Ovary (tissue), 9 donors: ENCODE data around the gene SFMBT2. TPM values are rescaled to one million over a fixed set of nuclear protein-coding genes. Genes with fewer than 3 reads are reported as not detected.
"Not testable (repeated sequence)": the region's sequence is repeated elsewhere in the genome, so short reads cannot be mapped to it uniquely, and the experiment has no call there.

Experiments used
- DNase-seq, 5 donors: peaks; one replicate each; pipeline ENCODE4 v3.0.0-alpha.2; 2019 to 2020
- H3K27ac ChIP-seq, 2 donors: fragments of 200-600 bp; one replicate each; pipeline versions ENCODE4 v1.5.1 to v1.8.0; 2019 to 2022
- H3K27me3 ChIP-seq: fragments of 200-600 bp; one replicate; pipeline ENCODE4 v1.8.0; 2022
- H3K36me3 ChIP-seq: fragments of 200-600 bp; sonication (generic); one replicate; pipeline ENCODE4 v1.5.1; 2019
- H3K4me1 ChIP-seq: one replicate; pipeline ENCODE4 v1.8.1; 2013; ENCODE audit warnings: mild to moderate bottlenecking, moderate library complexity; ENCODE audit not compliant: insufficient read depth
- H3K4me3 ChIP-seq: fragments of 200-600 bp; sonication (generic); one replicate; pipeline ENCODE4 v1.5.1; 2017
- H3K9me3 ChIP-seq, 2 donors: fragments of 200-600 bp in 1 of 2; sonication (generic) in 1 of 2; one replicate each; pipeline versions ENCODE4 v1.5.1 to v1.8.1; 2013 to 2019; ENCODE audit warnings: mild to moderate bottlenecking in 1 of 2, moderate library complexity in 1 of 2
- CTCF ChIP-seq, 3 donors: fragments of 450-650 bp in 2 of 3; fragments of 200-600 bp in 1 of 3; IDR thresholded peaks; one replicate each; pipeline versions ENCODE4 v1.5.1 to v1.8.0; 2016 to 2022; ENCODE audit warnings: antibody characterized with exemption in 3 of 3, mild to moderate bottlenecking in 1 of 3
- EP300 ChIP-seq: sonication (generic); formaldehyde crosslinking; IDR thresholded peaks from one replicate; pipeline ENCODE4 v1.6.1; 2017; ENCODE audit warnings: antibody characterized with exemption
- POLR2A ChIP-seq: fragments of 450-650 bp; IDR thresholded peaks from one replicate; pipeline ENCODE4 v1.6.1; 2017; ENCODE audit warnings: antibody characterized with exemption, mild to moderate bottlenecking, moderate library complexity
- WGBS, 3 donors: extraction: QIAGEN DNeasy Blood & Tissue Kit in 1 of 3; methylation state at CpG; one replicate each; pipeline versions ENCODE4 v1.1.5 to v1.1.7; 2013 to 2017; 5-methylcytosine and 5-hydroxymethylcytosine counted together
- intact Hi-C, 4 donors: fragments of 100-400 bp; cut with DNase I; formaldehyde crosslinking; loops; one replicate each; pipeline versions ENCODE4 v1.11.0 to v1.15.1; 2022 to 2023
- polyA plus RNA-seq, 2 donors: library from polyadenylated mRNA; stranded (reverse); fragments of 200-250 nt in 1 of 2; fragments of 350-450 nt in 1 of 2; fragmentation: Illumina TruSeq in 1 of 2; extraction: RNeasy Lipid Tissue Mini Kit (QIAGEN cat#74804) in 1 of 2; gene quantifications; one replicate each; pipeline ENCODE4 v1.2.3, GENCODE V29; 2013 to 2014
- total RNA-seq, 7 donors: library from RNA; depleted of rRNA in 2 of 7; stranded (reverse); fragments of >200 nt in 2 of 7; fragmentation: NEBNext Ultra II Directional in 3 of 7; extraction: Animal tissue kit (Norgen Biotek cat#: 25700) in 3 of 7; gene quantifications; one replicate each; pipeline versions ENCODE4 v1.1.0 to v1.2.4, GENCODE V29; 2016 to 2023
- donor health status: DM: no; HTN: no; CAD: no; lungs with moderate emphysema.
- donor health status: DM: no; HTN: no; CAD: no.
- donor health status: Bipolar disorder and iron deficiency.
- donor health status: DM: yes; HTN: yes; CAD: no.
- donor health status: DM: no; HTN: no; CAD: no.
- donor health status: DM: yes; HTN: yes; CAD: no.

The SFMBT2 gene
- total and polyA plus RNA-seq, 9 donors, result 5.0 to 28.1 (median 17.8) TPM

GRCh38 chr10:7192061-7192460 lies 218.8 kb downstream of the SFMBT2 start:
- TF ChIP-seq CTCF (IDR thresholded peaks at IDR 0.05), result no peak
- TF ChIP-seq EP300, result no peak
- TF ChIP-seq POLR2A, result no peak
- Histone ChIP-seq H3K27me3 (no peaks in the 10 kb centered on the region), H3K4me1 (no peaks in the 10 kb centered on the region), H3K9me3 (peaks cover 0 to 5% of the 10 kb centered on the region in 2 donors), H3K27ac (no peak overlapping the region), H3K36me3 (no peaks in the 10 kb centered on the region), H3K4me3 (no peak overlapping the region)
- DNase-seq, result no peak
- intact Hi-C loops, result no loop called here
- WGBS, 3 donors, result 91 to 92% (median 91%) methylated on average over 9 of the region's 9 CpGs

GRCh38 chr10:7190772-7191171 lies 220.1 kb downstream of the SFMBT2 start:
- H3K4me1 ChIP-seq, DNase-seq, H3K27me3 ChIP-seq, H3K27ac ChIP-seq, H3K9me3 ChIP-seq, H3K4me3 ChIP-seq, intact Hi-C loops, H3K36me3 ChIP-seq: not testable (repeated sequence)
- WGBS, 3 donors, result 92 to 94% (median 92%) methylated on average over 5 of the region's 5 CpGs

GRCh38 chr10:7189909-7190308 lies 220.9 kb downstream of the SFMBT2 start:
- Histone ChIP-seq H3K27me3 (no peaks in the 10 kb centered on the region), H3K27ac (no peak overlapping the region), H3K4me1 (no peaks in the 10 kb centered on the region), H3K36me3 (no peaks in the 10 kb centered on the region), H3K4me3 (no peak overlapping the region), H3K9me3 (no peaks in the 10 kb centered on the region)
- no peak for TF ChIP-seq EP300
- TF ChIP-seq POLR2A, result no peak
- TF ChIP-seq CTCF (IDR thresholded peaks at IDR 0.05), result no peak
- DNase-seq, result no peak
- intact Hi-C loops, result no loop called here
- WGBS, 3 donors, result 88 to 89% (median 89%) methylated on average over 11 of the region's 11 CpGs

GRCh38 chr10:7188456-7189050 lies 222.3 kb downstream of the SFMBT2 start:
- H3K27ac ChIP-seq, result no peak overlapping the region
- no peak overlapping the region for H3K4me3 ChIP-seq
- no peak for TF ChIP-seq POLR2A
- no peak for TF ChIP-seq CTCF (IDR thresholded peaks at IDR 0.05)
- no peak for TF ChIP-seq EP300
- no peaks in the 10 kb centered on the region for H3K9me3 ChIP-seq
- WGBS, 3 donors, result 78 to 82% (median 81%) methylated on average over 9 of the region's 9 CpGs
- no peaks in the 10 kb centered on the region for H3K27me3 ChIP-seq
- no peaks in the 10 kb centered on the region for H3K4me1 ChIP-seq
- no peak for DNase-seq
- intact Hi-C loops, result no loop called here
- H3K36me3 ChIP-seq, result no peaks in the 10 kb centered on the region

GRCh38 chr10:7186387-7187018 lies 224.3 kb downstream of the SFMBT2 start:
- Histone ChIP-seq H3K27ac (no peak overlapping the region), H3K4me1 (no peaks in the 10 kb centered on the region), H3K4me3 (no peak overlapping the region), H3K36me3 (no peaks in the 10 kb centered on the region), H3K27me3 (no peaks in the 10 kb centered on the region), H3K9me3 (no peaks in the 10 kb centered on the region)
- 89 to 95% (median 93%) methylated on average over 6 of the region's 6 CpGs for WGBS, 3 donors
- TF ChIP-seq CTCF (IDR thresholded peaks at IDR 0.05) (no peak), EP300 (no peak)
- intact Hi-C loops, result no loop called here
- no peak for DNase-seq
